Fibroblast of skin of left biceps (primary cell): Measurements from ENCODE around the gene KLHL42.
A peak's percentile ranks its signal among the peaks of the same experiment; 100 is the strongest.
"Not testable (repeated sequence)": the region's sequence is repeated elsewhere in the genome, so short reads cannot be mapped to it uniquely, and the experiment has no call there.

Experiments used
- DNase-seq, 2 experiments: peaks; one replicate each; pipeline ENCODE4 v3.0.0-alpha.2; 2013; ENCODE audit warnings: low read depth in 2 of 2

The KLHL42 gene, protein sequence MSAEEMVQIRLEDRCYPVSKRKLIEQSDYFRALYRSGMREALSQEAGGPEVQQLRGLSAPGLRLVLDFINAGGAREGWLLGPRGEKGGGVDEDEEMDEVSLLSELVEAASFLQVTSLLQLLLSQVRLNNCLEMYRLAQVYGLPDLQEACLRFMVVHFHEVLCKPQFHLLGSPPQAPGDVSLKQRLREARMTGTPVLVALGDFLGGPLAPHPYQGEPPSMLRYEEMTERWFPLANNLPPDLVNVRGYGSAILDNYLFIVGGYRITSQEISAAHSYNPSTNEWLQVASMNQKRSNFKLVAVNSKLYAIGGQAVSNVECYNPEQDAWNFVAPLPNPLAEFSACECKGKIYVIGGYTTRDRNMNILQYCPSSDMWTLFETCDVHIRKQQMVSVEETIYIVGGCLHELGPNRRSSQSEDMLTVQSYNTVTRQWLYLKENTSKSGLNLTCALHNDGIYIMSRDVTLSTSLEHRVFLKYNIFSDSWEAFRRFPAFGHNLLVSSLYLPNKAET

DNA sequence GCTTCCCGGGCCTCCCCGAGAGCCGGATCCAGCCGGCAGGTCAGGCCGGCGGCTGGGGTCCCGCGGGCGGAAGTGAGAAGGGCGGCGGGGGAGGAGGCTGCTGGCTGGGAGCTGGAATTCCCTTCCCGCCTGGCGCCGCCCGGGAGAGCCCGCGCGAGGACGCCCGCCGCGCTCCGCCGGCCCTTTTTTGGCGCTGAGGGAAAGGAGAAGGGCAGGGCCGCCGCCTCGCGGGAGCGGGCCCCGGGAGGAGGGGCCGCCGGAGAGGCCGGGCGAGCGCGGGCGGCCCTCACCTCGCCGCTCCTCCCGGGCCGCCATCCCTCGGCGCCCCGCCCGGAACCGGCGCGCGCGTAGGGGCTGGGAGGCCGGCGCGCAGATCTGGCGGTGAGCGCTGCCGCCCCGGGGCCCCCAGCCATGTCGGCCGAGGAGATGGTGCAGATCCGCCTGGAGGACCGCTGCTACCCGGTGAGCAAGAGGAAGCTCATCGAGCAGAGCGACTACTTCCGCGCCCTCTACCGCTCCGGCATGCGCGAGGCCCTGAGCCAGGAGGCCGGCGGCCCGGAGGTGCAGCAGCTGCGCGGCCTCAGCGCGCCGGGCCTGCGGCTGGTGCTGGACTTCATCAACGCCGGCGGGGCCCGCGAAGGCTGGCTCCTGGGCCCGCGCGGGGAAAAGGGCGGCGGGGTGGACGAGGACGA lies at the start of gene KLHL42, which contains the start of gene MANSC4:
KLHL42 (plus strand) TSS at position 314 of the 692 bp plus-strand sequence; CDS start at position 412, 98 bp downstream.
MANSC4 (minus strand) TSS at position 317 of the 692 bp plus-strand sequence. CDS start 8,960 bp downstream, outside the sequence.
- DNase-seq: peak; percentile 41 to 55

DNA sequence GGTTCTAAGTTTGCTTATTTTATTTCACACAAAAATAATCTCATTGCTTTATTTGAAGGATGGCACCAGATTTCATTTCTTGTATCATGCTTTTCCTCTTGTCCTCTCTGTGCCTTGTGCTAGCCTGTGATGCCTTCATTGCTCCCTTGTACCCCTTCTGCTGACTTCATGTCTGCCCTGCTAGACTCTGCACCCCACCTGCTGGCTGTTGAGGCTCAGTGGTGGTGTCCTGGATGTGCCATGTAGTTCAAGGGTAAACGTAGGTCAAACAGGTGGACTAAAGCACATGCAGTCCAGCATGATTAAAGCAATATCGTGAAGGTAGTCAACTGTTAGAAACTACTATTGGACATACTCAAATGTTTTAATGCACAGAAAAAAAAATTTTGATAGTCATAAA lies 47.8 kb upstream of the KLHL42 start:
- DNase-seq: no peak

DNA sequence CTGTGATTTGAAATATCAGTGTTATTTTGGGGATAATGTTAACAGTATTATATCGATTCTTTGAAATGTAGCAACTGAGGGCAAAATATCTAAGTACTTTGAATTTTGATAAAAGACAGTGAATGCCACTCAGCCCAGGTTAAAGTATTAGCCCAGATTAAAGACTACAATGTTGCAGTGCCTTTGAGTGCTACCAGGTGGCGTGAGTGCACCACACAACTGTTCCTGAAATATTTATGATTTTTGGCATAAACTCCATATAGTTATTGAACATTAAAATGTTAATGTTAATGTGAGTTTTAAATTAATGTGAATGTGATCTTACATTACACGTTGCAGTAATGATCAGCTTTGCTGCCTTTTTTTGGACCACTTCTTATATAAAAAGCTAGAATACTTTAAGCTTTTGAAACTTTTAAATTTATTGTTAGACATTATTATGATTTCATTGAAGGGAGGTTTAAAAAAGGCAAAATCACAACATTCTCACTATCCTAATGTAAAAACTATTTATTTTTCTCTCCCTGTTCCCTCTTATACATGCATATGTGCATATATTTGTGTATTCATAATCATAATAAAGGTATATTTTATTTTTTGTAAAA lies 46.9 kb upstream of the KLHL42 start:
- DNase-seq: peak; percentile 2 to 8

DNA sequence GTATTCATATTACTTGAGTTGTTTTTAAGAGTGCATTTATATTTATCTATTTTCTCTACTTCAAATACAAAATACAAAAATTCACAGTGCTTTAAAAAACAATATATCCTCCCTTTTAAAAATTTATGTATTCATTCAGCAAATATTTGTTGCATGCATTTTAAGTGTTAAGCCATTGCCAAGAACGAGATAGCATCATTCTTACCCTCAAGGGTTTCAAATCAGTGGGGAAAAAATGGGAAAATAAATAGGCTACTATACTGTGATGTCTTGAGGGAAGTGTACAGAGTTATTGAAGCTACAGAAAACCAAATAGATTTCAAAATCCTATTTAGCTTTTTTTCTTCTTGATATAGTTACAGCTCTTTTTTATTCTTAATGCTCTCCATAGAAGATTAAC lies 46.2 kb upstream of the KLHL42 start:
- DNase-seq: no peak

DNA sequence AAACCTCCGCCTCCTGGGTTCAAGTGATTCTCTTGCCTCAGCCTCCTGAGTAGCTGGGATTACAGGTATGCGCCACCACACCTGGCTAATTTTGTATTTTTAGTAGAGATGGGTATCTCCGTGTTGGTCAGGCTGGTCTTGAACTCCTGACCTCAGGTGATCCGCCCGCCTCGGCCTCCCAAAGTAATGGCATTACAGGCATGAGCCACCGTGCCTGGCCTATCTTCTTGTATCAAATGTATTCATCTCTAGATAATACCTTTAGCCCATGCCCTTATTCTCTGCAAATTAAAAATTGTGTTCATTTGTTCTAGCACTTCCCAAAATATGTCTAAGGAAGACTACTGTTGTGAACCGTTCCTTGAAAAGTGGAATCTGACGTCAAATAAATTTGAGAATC lies 45.7 kb upstream of the KLHL42 start:
- not testable (repeated sequence) for DNase-seq

DNA sequence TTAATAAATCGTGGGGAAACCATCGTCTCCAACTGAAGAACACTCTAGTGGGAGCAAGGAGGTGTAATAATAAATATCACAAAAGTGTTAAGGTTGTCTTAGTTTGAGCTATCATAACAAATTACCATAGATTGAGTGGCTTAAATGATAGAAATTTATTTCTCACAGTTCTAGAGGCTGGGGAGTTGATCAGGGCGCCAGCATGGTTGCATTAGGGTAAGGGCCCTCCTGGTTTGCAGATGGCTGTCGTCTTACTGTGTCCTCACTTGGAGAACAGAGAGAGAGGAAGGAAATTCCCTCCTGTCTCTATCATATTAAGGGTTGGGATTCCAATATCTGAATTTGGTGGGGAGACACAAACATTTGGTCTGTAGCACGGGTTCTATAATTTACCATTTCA lies 36.4 kb upstream of the KLHL42 start:
- no peak for DNase-seq

DNA sequence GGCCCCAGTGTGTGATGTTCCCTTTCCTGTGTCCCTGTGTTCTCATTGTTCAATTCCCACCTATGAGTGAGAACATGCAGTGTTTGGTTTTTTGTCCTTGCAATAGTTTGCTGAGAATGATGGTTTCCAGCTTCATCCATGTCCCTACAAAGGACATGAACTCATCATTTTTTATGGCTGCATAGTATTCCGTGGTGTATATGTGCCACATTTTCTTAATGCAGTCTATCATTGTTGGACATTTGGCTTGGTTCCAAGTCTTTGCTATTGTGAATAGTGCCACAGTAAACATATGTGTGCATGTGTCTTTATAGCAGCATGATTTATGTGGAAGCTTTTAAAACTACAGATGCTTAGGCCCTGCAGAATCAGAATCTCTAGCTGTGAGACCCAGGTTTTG lies 34.3 kb upstream of the KLHL42 start:
- DNase-seq: not testable (repeated sequence)

DNA sequence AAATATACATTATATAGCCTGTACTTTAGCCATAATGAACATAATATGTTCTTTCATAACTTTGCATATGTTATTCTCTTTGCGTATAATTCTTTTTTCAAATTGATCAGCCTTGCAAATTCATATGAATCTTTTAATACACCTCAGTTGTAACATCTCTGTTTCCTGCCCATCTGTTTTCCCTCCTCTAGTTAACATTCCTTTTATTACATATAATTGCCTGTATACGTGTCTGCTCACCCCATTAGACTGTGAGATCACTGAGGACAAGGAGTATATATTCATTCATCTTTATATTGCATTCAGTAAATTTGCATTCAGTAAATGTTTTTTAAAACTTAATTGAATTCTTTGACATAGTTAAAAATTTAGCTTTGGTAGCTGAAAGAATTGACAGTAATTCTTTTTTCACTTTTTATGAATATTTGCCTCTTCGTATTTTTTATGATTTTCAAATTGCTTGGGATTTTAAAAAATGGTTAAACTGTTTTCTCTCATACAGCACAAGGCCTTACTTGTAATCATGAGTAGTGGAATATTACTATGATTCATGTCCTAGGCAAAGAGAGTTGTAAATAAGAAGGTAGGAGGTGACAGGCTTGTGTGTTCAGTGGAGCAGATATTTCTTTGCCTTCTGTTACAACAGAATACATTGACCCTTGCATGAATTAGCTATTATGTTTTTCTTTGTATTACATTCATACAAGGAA lies 32.8 kb upstream of the KLHL42 start:
- DNase-seq: no peak

DNA sequence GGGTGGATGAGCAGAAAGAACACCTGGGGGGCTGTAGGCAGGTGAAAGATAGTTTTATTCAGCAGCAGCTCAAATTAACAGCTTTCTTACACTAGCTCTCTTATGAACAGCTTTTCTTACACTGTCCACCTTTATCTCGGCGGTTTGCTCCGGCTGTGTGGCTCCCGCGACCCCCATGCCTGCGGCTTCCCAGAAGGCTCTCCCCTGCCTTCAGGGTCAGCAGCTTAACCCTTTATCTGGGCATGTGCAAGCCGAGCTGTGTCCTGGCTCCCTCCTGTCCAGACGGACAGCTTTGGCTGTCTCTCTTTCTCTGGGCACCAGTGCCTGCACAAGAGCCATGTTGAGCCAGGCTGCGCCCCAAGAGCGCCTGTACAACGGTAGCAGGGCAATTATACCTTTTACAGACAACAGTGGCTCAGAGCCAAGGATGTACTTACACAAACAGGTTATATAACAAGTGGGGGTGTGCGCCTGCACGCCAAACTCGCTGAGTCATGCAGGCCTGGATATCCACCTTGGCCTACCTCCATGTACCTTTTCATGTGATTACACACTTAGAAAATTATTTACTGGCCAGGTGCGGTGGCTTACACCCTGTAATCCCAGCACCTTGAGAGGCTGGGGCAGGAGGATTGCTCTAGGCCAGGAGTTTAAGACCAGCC lies 28.5 kb upstream of the KLHL42 start:
- DNase-seq: no peak

DNA sequence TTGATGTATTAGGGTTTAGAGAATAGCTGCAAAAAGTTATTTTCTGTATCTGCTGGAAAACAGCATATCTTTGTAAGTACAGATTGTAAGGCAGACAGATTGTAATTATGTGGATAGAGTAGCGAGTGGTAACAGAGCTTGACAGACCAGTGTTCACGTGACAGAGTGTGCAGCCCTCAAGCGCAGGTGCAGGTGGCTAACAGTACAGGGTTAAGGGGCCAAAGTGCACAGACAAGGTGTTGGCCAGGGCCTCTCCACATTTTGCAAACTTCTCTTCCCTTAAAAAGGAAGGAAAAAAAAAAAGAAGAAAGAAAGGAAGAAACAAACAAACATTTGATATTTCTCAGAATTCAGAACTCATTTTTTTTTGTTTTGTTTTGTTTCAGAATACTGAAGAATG lies 25.2 kb upstream of the KLHL42 start:
- no peak for DNase-seq

DNA sequence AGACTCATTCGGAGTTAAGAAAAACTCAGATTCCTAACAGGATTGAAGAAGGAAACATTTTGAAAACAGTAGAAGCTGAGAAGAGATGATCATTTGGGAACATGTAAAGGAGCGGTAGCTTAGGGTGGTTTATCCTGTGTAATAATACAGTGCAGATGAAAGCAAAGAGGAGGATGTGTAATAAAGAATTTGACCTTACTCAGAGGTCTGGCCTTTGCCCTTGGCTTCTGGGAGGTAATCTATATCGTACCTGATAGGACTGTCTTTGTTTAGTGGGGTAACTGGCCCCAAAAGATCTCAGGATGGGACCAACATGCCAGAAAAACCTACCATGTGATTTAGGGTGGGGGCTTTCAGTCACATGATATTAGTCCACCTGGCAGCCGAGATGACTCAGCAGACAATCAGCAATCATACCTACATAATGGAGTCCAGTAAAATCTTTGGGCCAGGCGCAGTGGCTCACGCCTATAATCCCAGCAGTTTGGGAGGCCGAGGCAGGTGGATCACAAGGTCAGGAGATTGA lies 23.3 kb upstream of the KLHL42 start:
- DNase-seq: no peak

DNA sequence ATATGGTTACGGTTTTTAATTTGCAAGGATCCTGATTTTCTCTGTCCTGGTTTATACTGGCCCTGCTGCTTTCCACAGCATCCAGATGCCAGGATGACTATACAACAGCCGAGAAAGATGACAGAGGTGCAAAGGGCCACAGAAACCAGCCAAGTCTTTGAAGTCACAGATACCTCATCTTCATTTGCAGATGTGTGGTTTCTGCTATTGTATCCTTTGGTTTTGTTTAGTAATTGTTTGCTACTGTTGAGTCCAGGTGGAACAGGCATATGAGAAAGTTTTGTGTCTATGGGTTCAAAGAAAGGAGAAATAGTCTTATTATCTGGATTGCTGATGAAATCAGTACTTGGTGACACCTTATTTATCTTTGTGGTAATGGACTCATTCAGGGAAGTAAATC lies 17.3 kb upstream of the KLHL42 start:
- DNase-seq: no peak

DNA sequence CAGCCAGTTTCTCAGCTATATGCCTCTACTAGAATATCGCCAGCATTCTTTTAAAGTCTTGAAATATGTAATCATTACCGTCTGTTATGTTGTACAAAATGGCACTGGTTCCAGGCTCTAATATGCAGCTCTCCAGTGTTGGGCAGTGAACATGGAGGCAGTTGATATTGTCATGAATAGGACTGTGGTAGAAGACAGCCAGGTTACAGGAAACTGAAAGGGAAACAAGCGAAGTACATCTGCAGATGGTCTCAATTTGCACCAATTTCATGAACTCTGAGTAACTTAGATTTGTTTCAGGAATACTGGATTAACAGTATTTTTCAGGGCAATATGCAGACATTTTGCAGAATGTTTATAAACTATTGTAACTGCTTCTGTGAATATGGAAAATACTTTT lies 13.4 kb upstream of the KLHL42 start:
- no peak for DNase-seq

DNA sequence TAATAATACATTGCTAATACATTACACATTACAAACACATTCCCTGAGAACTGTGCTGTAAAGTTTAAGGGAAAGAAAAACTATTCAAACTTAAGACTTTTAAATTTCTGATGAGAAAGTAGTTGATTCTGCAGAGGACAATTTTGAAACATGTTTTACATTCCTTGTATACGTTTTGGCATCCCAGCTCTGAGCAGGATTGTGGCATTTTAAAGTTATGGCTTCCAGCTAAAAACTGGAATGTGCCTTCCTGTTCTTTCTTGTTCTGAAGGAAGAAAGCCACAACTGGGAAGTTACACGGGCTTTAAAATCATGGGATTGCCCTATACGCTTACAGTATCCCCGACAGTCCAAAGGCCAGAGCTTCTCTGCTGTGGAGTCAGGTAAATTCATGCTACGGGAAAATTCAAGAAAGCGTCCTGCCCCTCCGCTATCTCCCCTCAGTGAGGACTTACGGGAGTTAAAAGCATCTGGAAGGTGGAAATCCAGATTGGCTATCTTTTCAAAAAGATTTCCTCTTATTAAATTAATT lies 10.8 kb upstream of the KLHL42 start:
- DNase-seq: no peak

DNA sequence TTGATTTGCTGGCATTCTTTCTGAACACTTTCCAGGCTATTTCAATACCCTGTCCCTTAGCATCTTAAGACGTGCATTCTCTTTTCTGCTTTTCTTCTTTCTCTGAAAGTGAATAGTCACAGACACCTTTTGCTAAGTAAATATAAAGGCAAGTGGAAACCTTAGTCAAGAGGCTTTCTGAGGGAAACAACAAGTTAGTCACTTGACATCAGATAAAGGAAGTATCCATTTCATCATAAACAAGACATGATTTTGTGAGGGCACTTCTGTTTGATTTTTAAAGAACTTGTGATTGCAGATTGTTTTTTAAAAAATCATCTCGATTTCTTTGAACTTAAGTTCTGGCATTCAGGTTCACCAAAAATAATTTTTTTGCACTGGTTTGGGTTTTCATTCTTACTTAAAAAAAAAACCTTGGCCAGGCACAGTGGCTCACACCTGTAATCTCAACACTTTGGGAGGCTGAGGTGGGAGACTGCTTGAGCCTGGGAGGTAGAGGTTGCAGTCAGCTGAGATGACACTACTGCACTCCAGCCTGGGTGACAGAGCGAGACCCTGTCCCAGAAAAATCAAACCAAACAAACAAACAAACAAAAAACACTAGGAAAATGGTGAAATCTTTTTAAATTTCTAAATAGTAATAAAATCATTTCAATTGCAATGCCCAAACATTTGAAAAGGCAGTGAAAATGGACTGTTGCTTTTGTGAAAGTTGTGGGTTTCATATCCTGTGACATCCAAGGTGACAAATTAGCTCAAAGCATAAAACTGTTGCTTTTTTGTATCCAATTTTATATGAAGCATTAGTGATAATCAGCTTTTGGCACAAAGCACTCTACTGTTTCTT lies 8.3 kb upstream of the KLHL42 start:
- DNase-seq: no peak

DNA sequence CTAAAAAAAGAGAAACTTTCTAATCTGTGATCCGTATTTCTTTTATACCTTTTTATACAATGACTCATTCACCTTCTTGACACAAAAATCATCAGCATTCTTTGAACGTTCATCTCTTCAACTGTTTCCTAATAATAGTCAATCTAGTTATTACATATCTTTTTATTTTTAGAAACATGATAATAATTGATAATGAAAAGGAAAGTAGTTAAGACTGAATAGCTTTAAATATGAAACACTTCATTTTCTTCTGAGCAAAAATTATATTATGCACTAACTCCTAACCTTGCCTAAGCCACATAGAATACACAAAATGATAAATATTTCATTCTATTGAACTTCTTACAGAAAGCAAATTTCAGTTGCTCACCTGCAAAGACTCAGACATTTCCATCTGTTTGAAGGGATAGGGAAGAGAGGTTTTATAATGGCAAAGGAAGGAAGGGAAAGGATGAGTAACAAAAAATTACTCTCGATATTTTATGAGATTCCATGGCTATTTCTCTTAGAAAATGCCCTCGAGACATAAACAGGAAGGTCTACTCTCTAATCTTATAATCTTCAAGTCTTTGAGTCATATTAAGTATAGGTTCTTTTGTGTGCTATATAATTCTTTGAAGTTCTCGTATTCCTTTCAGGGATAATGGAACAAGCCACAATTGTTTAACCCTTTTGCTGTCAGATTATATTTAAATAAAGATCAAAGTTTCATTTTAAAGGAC lies 7.5 kb upstream of the KLHL42 start:
- no peak for DNase-seq

DNA sequence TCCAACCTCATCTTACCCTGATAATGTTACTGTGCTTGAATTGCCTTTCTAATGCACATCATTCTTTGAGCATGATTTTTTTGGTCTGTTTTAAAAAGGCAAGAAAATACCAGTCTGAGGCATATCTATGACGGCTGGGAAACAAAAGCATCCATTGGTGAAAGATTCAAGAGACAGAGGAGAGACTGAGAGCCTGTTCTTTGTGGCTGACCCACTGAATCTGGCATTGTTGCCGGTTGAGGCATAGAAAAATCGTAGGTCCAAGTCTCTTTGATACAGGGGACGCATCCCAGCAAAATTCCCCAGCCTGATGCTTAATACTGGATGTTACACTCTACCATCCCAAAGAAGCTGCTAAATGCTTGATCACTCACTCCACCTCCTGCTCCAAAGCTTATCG lies 2.9 kb upstream of the KLHL42 start:
- DNase-seq: no peak

DNA sequence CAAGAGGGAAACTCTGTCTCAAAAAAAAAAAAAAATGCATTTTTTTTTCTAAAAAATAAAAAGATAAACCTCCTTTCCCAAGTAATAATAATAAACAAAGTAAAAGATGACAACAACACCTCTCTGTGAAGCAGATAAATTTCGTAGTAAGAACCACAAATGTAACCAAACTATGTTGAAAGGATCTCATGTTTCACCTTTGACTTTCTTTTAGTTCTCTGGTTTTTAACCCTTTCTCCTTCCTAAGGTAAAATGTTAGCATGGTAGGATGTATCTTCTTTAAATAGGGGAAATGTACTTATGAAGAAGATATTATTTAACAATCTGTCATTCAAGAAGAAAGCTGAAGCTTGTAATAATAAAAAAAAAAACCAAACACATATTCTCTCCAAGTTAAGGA lies 1.8 kb upstream of the KLHL42 start:
- no peak for DNase-seq

DNA sequence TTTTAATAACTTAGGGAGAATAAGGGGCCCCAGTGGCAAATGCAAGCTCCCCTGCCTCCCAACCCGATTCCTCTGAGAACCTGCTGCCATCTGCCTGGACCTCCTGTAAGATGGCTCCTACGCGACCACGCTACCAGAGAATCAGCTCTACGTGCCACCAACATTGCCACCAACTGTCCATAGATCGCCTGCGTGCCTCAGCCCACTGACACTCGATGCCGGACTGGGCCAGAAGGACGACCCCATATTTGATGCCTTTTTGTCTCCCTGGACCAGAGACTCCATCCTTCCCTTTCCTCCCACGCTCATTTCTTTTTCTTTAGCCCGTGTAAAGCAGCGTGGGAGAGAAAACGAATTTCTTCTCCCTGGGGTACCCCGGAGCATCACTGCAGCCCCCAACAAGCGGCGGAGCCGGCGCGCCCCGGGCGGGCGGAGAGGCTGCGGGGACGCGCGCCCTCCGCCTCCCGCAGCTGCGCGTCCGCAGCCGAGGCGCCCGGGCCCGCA lies 565 bp upstream of the KLHL42 start:
- DNase-seq: no peak
